Duodenal mucosa (tissue), 2 donors: ENCODE results near the gene LMOD3.
A peak's percentile ranks its signal among the peaks of the same experiment; 100 is the strongest.

ENCODE experiments used
- H3K27ac ChIP-seq: one replicate; pipeline ENCODE4 v1.7.0; 2013; ENCODE audit warnings: low read depth, low read length
- H3K27me3 ChIP-seq, 2 donors: one replicate each; pipeline ENCODE4 v1.7.0; 2013; ENCODE audit warnings: low read length in 2 of 2, control low read depth in 1 of 2; ENCODE audit not compliant: insufficient read depth in 2 of 2, control insufficient read depth in 1 of 2
- H3K36me3 ChIP-seq, 2 donors: one replicate each; pipeline ENCODE4 v1.7.0; 2013; ENCODE audit warnings: low read length in 2 of 2, control low read depth in 1 of 2; ENCODE audit not compliant: insufficient read depth in 2 of 2, control insufficient read depth in 1 of 2
- H3K4me1 ChIP-seq, 2 donors: one replicate each; pipeline ENCODE4 v1.7.0; 2013; ENCODE audit warnings: low read length in 2 of 2, control low read depth in 1 of 2; ENCODE audit not compliant: insufficient read depth in 2 of 2, control insufficient read depth in 1 of 2
- H3K4me3 ChIP-seq, 2 donors: one replicate each; pipeline ENCODE4 v1.7.0; 2013; ENCODE audit warnings: low read length in 2 of 2, low read depth in 1 of 2
- H3K9ac ChIP-seq, 2 donors: one replicate each; pipeline ENCODE4 v1.7.0; 2013; ENCODE audit warnings: low read length in 2 of 2, low read depth in 1 of 2
- H3K9me3 ChIP-seq, 2 donors: one replicate each; pipeline ENCODE4 v1.7.0; 2013; ENCODE audit warnings: low read length in 2 of 2, control low read depth in 1 of 2; ENCODE audit not compliant: control insufficient read depth in 1 of 2

Gene LMOD3

DNA sequence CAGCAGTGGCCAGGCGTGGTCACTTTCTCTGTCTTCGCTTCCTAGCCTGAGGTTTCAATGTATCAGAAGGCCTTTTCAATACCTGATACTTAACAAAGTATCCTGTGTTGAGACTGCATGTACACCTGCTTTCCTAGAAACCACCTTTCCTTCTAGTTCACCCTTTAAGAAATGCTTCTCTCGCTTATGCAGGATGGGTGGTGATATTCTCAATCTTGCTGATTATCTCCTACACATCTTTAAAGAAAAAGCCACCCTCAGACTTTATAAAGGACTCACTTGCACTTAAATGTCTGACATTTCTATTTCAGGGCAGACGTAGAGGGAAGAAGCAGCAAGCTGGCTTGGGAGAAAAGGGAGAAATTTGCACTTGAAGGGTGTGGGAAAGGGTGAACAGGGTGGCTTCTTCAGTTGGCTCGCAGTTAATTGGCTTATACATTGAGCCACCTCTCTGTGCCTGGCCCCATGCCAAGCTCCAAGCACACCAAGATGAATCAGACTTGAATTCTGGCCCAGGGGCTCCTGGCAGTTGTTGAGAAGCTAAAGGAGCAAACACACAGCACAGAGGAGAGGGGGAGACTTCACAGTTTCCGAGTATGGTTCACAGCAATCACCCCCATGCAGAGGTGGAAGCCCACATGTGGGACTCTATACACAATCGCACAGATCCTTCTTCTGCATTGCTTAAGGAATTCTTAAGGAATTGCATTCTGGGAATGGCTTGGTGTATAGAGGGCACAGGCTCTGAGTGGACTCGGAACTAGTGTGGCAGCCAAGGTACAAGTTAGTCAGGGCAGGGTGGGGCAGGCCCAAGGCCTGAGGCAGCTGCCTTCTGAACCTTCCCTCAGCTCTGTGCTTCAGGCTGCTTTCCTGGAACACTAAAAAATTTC, 36.3 kb downstream of the LMOD3 start:
- no peaks in the 10 kb centered on the region for H3K27me3 ChIP-seq
- H3K36me3 ChIP-seq: no peaks in the 10 kb centered on the region
- peak overlapping the region; percentile 93 to 97 for H3K9ac ChIP-seq
- H3K9me3 ChIP-seq: no peaks in the 10 kb centered on the region
- H3K4me3 ChIP-seq: peak overlapping the region; percentile 94 to 95
- peak overlapping the region; percentile 91 for H3K27ac ChIP-seq
- peaks cover 70 to 76% of the 10 kb centered on the region in 2 donors for H3K4me1 ChIP-seq

DNA sequence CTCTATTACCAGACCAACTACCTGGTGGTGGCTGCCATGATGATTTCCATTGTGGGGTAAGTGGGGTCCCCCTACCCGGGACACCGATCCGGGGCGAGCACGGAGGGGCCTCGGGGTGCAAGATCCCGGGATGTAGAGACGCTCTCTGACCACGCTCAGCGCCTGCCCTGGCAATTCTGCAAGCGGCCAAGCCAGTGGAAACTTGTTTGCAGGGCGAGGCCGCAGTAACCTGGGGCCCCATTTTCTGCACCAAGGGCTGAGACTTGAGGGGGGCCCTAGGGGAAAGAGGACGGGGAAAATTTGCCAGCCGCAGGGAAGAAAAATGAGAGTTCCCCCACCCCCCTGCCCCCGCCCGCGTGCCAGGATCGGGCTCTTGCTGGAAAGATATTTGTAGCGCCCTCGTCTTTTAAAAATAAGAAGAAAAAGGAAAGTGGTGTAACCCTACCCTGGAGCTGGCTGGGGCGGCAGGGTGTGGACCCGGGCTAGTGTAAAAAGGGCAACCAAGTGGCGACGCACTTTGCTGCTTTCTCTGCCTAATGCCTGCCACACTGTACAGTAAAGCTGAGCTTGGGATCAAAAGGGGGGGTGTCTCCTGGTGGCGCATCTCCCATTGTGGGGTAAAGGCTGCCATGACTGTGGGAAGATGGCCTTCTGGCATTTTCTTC, 37.1 kb downstream of the LMOD3 start:
- Histone ChIP-seq H3K36me3 (no peaks in the 10 kb centered on the region), H3K9ac (peak overlapping the region; percentile 93 to 97), H3K4me1 (peaks cover 69 to 72% of the 10 kb centered on the region in 2 donors), H3K27me3 (no peaks in the 10 kb centered on the region), H3K4me3 (peak overlapping the region; percentile 94 to 95), H3K9me3 (no peaks in the 10 kb centered on the region), H3K27ac (peak overlapping the region; percentile 91)

DNA sequence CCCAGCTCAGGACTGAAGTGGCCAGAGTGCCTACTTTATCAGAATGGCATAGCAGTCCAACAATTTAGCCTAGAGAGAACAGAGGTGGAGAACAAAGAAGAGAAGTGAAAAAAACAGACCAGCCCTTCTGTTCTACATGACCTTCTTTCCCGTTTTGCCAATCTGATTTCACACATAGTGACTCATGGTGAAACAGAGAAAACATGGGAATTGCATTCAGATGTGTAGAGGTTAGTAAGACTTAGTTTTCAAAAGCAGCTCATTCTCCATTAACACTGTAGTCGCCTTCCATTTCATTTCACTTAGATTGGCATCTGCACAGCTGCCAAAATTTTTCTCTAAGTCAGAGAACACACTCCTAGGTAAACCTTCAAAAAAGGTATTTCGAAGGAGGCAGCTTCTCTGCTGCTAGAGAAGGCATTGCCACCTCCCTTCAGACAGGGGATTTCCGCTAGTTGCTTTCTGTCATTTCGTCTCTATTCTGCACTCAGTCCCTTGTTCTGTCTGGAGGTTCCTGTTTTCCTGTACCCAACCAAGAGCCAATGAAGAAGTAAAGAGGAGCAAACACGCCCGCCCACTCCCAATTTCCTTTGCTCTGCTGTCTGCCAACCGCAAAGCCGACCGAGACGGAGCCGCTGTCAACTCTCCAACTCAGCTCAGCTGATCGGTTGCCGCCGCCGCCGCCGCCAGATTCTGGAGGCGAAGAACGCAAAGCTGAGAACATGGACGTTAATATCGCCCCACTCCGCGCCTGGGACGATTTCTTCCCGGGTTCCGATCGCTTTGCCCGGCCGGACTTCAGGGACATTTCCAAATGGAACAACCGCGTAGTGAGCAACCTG, 37.8 kb downstream of the LMOD3 start, which contains the start of gene ARL6IP5:
Gene ARL6IP5, plus strand, starts transcription at position 612 of the 842 bp plus-strand sequence. Its CDS starts 111 bp downstream, at position 723.
- peaks cover 63 to 65% of the 10 kb centered on the region in 2 donors for H3K4me1 ChIP-seq
- no peaks in the 10 kb centered on the region for H3K9me3 ChIP-seq
- H3K27me3 ChIP-seq: no peaks in the 10 kb centered on the region
- no peaks in the 10 kb centered on the region for H3K36me3 ChIP-seq
- peak within 1 kb of the TSS; percentile 91 for H3K27ac ChIP-seq
- peak within 1 kb of the TSS; percentile 93 to 97 for H3K9ac ChIP-seq
- peak within 1 kb of the TSS; percentile 94 to 95 for H3K4me3 ChIP-seq

DNA sequence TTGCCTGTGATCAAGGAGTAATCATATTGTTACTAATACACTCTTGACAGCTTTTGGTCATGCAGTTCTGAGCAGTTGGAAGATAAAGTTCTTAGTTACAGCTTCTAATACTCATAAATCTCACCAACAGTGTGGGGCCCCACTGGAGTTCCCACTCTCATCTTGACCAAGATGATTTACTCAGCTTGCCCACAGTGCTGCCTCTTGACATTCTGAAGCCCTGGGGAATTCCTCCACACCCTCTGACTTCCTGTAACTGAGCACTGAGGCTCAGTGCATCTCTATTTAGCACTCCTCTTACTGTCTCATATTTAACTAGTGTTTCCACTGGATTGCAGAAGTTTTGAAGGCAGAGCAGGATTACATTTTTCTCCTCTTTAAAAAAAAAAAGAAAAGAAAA, 39.6 kb downstream of the LMOD3 start:
- Histone ChIP-seq H3K9me3 (no peaks in the 10 kb centered on the region), H3K4me1 (peaks cover 56 to 64% of the 10 kb centered on the region in 2 donors), H3K27me3 (no peaks in the 10 kb centered on the region), H3K4me3 (no peak overlapping the region), H3K36me3 (no peaks in the 10 kb centered on the region), H3K9ac (no peak overlapping the region), H3K27ac (no peak overlapping the region)

DNA sequence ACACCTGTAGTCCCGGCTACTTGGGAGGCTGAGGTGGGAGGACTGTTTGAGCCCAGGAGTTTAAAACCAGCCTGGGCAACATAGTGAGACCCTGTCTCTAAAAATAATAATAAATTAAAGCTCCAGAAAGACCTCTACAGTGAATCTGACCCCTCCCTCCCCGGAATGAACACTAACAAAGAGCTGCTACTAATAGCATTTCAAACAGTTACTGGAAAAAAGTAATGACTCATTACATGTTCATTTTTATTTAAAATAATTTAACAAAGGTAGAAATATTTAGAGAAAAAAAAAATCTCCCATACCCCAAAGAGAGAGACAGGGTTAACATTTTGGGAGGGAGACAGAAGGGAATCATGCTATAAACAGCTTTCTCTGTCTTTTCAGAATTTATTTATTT, 40.0 kb downstream of the LMOD3 start:
- H3K27ac ChIP-seq: no peak overlapping the region
- H3K4me3 ChIP-seq: no peak overlapping the region
- H3K9ac ChIP-seq: no peak overlapping the region
- H3K36me3 ChIP-seq: no peaks in the 10 kb centered on the region
- no peaks in the 10 kb centered on the region for H3K9me3 ChIP-seq
- peaks cover 54 to 64% of the 10 kb centered on the region in 2 donors for H3K4me1 ChIP-seq
- H3K27me3 ChIP-seq: no peaks in the 10 kb centered on the region

DNA sequence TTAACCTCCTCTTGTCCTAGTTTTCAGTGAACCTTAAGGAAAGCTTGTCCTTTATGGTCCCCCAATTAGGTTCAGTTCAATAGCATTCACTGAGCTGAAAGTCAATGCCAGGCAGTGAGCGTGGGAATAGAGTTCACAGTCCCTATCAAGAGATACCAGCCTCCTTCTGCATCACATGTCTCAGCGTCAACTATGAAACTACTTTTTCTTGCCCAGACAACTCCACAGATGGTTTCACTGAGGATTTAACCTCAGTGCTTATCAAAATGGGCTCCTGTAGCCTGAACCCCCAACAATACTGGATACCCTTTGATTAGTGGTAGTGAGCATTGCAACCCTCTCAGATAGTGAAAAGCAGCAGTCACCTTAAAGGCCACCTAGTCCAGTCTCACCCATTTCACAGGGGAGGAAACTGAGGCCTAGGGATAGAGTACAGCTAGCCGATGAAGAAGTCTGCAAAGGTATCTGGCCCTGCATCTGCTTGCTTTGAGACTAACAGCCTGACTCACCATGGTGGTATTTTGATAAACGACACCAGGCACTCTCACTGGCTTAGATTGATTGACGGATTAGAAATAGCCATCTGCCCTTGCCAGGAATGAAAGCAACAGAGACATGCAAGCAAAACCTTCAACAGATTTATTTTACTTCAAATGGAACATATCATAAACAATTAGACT, 40.7 kb downstream of the LMOD3 start:
- Histone ChIP-seq H3K36me3 (no peaks in the 10 kb centered on the region), H3K27ac (no peak overlapping the region), H3K4me1 (peaks cover 49 to 60% of the 10 kb centered on the region in 2 donors), H3K9me3 (no peaks in the 10 kb centered on the region), H3K4me3 (peak overlapping the region in 1 of 2 donors; percentile 17), H3K9ac (peak overlapping the region in 1 of 2 donors; percentile 2), H3K27me3 (no peaks in the 10 kb centered on the region)

DNA sequence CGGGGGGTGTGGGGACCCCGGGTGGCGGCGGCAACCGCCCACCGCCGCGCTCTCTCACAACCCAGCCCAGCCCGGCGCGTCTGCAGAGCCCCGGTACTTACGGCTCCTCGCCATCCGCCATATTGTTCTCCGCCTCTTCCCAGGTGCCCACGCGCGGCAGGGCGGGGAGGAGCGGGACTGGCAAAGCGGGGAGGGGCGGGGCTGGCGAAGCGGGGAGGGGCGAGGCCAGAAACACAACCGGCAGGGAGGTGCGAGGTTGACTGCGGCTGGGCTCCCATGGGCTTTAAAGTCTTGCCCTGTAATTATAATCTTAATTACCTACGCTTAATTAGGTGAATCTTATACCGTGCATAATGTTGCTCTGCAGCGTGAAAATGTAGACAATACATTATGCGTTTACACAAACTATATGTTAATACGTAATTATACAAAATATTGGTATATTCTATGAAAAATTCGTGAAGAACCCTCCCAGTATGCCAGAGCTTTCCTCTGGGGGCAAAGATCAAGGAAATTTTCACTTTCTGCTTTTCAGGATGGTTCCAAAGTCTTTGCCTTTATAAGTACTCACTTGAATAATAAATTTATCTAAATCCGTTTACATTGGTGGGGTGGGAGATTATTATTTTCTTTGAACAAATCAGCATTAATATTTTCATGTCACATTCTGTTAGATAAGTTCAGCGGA, 42.0 kb downstream of the LMOD3 start, which contains the start of gene UBA3:
Gene UBA3, minus strand, starts transcription at position 133 of the 688 bp plus-strand sequence. Its CDS starts 12 bp downstream, at position 121.
- H3K4me3 ChIP-seq: peak within 1 kb of the TSS; percentile 80 to 82
- H3K27me3 ChIP-seq: no peaks in the 10 kb centered on the region
- H3K36me3 ChIP-seq: no peaks in the 10 kb centered on the region
- H3K27ac ChIP-seq: no peak within 1 kb of the TSS
- H3K4me1 ChIP-seq: peaks cover 42 to 60% of the 10 kb centered on the region in 2 donors
- no peaks in the 10 kb centered on the region for H3K9me3 ChIP-seq
- H3K9ac ChIP-seq: peak within 1 kb of the TSS; percentile 63 to 79

DNA sequence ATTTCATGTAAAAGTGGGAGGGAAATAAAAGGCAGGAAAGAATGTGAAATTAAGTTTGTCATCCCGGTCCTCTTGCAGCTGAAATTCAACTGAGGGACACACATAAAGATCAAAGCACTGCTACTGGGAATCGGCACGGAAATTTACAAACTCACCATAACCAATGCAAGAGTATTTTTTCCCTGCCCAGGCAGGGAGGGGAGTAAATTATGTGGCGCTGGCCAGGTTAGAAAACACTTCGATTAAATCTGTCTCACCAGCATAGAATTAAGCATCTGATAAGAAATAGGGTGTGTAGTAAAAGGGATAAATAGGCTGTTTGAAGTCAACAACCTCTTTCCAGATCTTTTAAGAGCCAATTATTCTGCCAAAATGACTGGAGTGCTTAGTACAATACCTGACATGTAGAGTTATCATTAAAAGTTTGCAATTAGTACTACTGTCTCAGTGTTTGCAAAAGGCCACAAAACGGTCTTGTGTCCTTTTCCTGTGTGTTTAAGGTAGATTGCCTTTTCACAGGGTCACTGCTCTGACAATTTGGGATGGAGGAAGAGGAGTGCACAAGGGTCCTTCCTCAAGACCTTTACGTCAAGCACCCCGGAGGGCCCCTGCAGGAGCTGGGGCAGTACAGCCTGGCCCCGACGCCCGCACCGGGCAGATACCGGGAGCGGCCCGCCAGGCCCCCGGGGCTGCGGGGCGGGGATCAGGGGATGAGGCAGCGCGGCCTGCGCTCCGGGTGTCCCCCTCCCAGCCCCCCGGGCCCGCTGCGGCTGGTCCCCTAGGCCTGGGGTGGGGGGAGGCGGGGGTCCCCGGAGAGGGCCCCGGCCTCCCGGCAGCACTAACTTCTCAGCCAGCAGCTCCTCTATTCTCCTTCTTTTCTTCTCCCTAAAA, 42.9 kb downstream of the LMOD3 start:
- H3K9ac ChIP-seq: peak overlapping the region; percentile 63 to 79
- no peaks in the 10 kb centered on the region for H3K9me3 ChIP-seq
- peaks cover 0 to 5% of the 10 kb centered on the region in 2 donors for H3K36me3 ChIP-seq
- peaks cover 41 to 58% of the 10 kb centered on the region in 2 donors for H3K4me1 ChIP-seq
- H3K27ac ChIP-seq: no peak overlapping the region
- H3K27me3 ChIP-seq: no peaks in the 10 kb centered on the region
- peak overlapping the region; percentile 80 to 82 for H3K4me3 ChIP-seq
